ENCODE results near the gene RRAGC. TPM values are rescaled to one million over a fixed set of nuclear protein-coding genes. Genes with fewer than 3 reads are reported as not detected.

Gene RRAGC
- total RNA-seq, 1 donor from 2014 or later: 11.4 TPM

- Mint-ChIP-seq H3K4me1 (peaks cover 15% of the 10 kb centered on the region), H3K36me3 (no peaks in the 10 kb centered on the region), H3K27ac (no peak overlapping the region), H3K9me3 (peaks cover 6% of the 10 kb centered on the region), H3K4me3 (peak overlapping the region; percentile 85), H3K27me3 (ENCODE audit: insufficient read depth, low read depth) (peaks cover 30% of the 10 kb centered on the region)
- Histone ChIP-seq H3K27ac (no peak overlapping the region), H3K9ac (no peak overlapping the region), H3K4me2 (peak overlapping the region; percentile 91), H3K79me2 (ENCODE audit: low read depth) (no peaks in the 10 kb centered on the region), H3K27me3 (peaks cover 80% of the 10 kb centered on the region), H3K4me1 (peaks cover 4% of the 10 kb centered on the region), H3F3A (ENCODE audit: low read depth) (peaks cover 22% of the 10 kb centered on the region), H3K9me3 (ENCODE audit: low read depth) (no peaks in the 10 kb centered on the region), H3K4me3 (peak overlapping the region; percentile 51), H4K20me1 (ENCODE audit: low read depth) (peaks cover 3% of the 10 kb centered on the region), H3K36me3 (no peaks in the 10 kb centered on the region), H2AFZ (replicated peaks) (no peak overlapping the region)
- TF ChIP-seq CTCF (IDR thresholded peaks at IDR 0.05) (no peak), EZH2 (IDR thresholded peaks at IDR 0.05) (no peak), EZH2phosphoT487 (IDR thresholded peaks at IDR 0.05) (no peak)
- peak; percentile 83 for DNase-seq (ENCODE audit: low spot score)
Measured at GRCh38 chr1:38804062-38804886, 55.3 kb downstream of the RRAGC start.

- H2AFZ ChIP-seq (replicated peaks): no peak overlapping the region
- no peak overlapping the region for H3K27ac Mint-ChIP-seq
- peaks cover 74% of the 10 kb centered on the region for H3K27me3 ChIP-seq
- no peak for DNase-seq (ENCODE audit: low spot score)
- no peaks in the 10 kb centered on the region for H3K79me2 ChIP-seq (ENCODE audit: low read depth)
- peak overlapping the region; percentile 51 for H3K4me3 ChIP-seq
- TF ChIP-seq CTCF (IDR thresholded peaks at IDR 0.05) (no peak), EZH2phosphoT487 (IDR thresholded peaks at IDR 0.05) (no peak), EZH2 (IDR thresholded peaks at IDR 0.05) (no peak)
- peaks cover 4% of the 10 kb centered on the region for H3K4me1 ChIP-seq
- H3K4me3 Mint-ChIP-seq: peak overlapping the region; percentile 81
- H3K9me3 Mint-ChIP-seq: peaks cover 6% of the 10 kb centered on the region
- H3K9ac ChIP-seq: no peak overlapping the region
- peaks cover 3% of the 10 kb centered on the region for H4K20me1 ChIP-seq (ENCODE audit: low read depth)
- peaks cover 33% of the 10 kb centered on the region for H3K27me3 Mint-ChIP-seq (ENCODE audit: insufficient read depth, low read depth)
- H3K4me1 Mint-ChIP-seq: peaks cover 15% of the 10 kb centered on the region
- H3K27ac ChIP-seq: no peak overlapping the region
- H3K4me2 ChIP-seq: peak overlapping the region; percentile 91
- H3F3A ChIP-seq (ENCODE audit: low read depth): peaks cover 22% of the 10 kb centered on the region
- H3K9me3 ChIP-seq (ENCODE audit: low read depth): no peaks in the 10 kb centered on the region
- H3K36me3 Mint-ChIP-seq: no peaks in the 10 kb centered on the region
- H3K36me3 ChIP-seq: no peaks in the 10 kb centered on the region
Measured at GRCh38 chr1:38803647-38804046, 55.9 kb downstream of the RRAGC start.

GRCh38 chr1:38800720-38801671 lies 58.6 kb downstream of the RRAGC start:
- no peak for DNase-seq (ENCODE audit: low spot score)
- Mint-ChIP-seq H3K27me3 (ENCODE audit: insufficient read depth, low read depth) (peaks cover 17% of the 10 kb centered on the region), H3K27ac (no peak overlapping the region)

More at GRCh38 chr1:38800720-38801671, 58.6 kb downstream of the RRAGC start:
- no peak for TF ChIP-seq EZH2phosphoT487 (IDR thresholded peaks at IDR 0.05)
- no peak for TF ChIP-seq EZH2 (IDR thresholded peaks at IDR 0.05)
- no peak for TF ChIP-seq CTCF (IDR thresholded peaks at IDR 0.05)
- Mint-ChIP-seq H3K36me3 (no peaks in the 10 kb centered on the region), H3K4me3 (no peak overlapping the region), H3K9me3 (peaks cover 6% of the 10 kb centered on the region), H3K4me1 (peaks cover 15% of the 10 kb centered on the region)
- no peak overlapping the region for H3K4me2 ChIP-seq
- peaks cover 4% of the 10 kb centered on the region for H3K4me1 ChIP-seq
- no peak overlapping the region for H3K27ac ChIP-seq
- no peak overlapping the region for H3K9ac ChIP-seq
- H3K9me3 ChIP-seq (ENCODE audit: low read depth): no peaks in the 10 kb centered on the region
- peaks cover 3% of the 10 kb centered on the region for H4K20me1 ChIP-seq (ENCODE audit: low read depth)
- peaks cover 47% of the 10 kb centered on the region for H3K27me3 ChIP-seq
- H2AFZ ChIP-seq (replicated peaks): no peak overlapping the region
- peaks cover 22% of the 10 kb centered on the region for H3F3A ChIP-seq (ENCODE audit: low read depth)
- no peak overlapping the region for H3K4me3 ChIP-seq
- no peaks in the 10 kb centered on the region for H3K79me2 ChIP-seq (ENCODE audit: low read depth)
- H3K36me3 ChIP-seq: no peaks in the 10 kb centered on the region
